ENCODE results near the gene ICAM2. TPM values are rescaled to one million over a fixed set of nuclear protein-coding genes. Genes with fewer than 3 reads are reported as not detected.

The ICAM2 gene
- total RNA-seq, 1 donor from 2014 or later, result not detected

DNA sequence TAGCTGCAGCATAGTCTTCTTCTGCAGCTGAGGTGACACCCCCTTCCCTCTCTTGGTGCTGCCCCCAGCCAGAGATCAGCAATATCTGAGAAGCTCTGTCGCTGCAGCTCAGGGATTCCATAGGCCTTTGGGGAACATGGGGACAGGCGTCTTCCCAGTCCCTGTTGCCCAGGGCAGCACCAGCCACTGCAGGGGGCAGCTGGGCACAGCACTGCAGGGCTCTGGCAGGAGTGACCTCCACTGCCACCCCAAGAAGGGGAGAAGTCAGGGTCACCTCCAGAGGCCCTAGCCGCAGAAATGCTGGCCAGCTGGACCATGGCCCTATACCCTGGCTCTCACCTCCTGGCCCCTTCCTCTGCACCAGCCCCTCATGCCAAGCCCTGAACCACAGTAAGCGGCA is 64.6 kb downstream of the ICAM2 start:
- no peaks in the 10 kb centered on the region for H3K79me2 ChIP-seq (ENCODE audit: insufficient read depth, low read length)
- DNase-seq (ENCODE audit: low read depth), result no peak
- no peaks in the 10 kb centered on the region for H3K9me3 ChIP-seq (ENCODE audit: insufficient read depth, low read depth, low read length)
- Mint-ChIP-seq H3K4me1 (ENCODE audit: low read depth, unreplicated experiment) (peaks cover 6% of the 10 kb centered on the region), H3K36me3 (ENCODE audit: low read depth, unreplicated experiment) (no peaks in the 10 kb centered on the region), H3K9me3 (ENCODE audit: unreplicated experiment) (no peaks in the 10 kb centered on the region), H3K4me3 (ENCODE audit: unreplicated experiment) (no peak overlapping the region), H3K27me3 (ENCODE audit: low read depth, unreplicated experiment) (peaks cover 30% of the 10 kb centered on the region), H3K27ac (ENCODE audit: unreplicated experiment) (no peak overlapping the region)
- H3K27me3 ChIP-seq (ENCODE audit: insufficient read depth, low read length), result peaks cover 3% of the 10 kb centered on the region
- H4K20me1 ChIP-seq (ENCODE audit: insufficient read depth, low read length), result no peaks in the 10 kb centered on the region
- no peak overlapping the region for H3K4me2 ChIP-seq (ENCODE audit: low read length)
- H2AFZ ChIP-seq (ENCODE audit: low read depth, low read length), result no peak overlapping the region
- no peaks in the 10 kb centered on the region for H3K4me1 ChIP-seq (ENCODE audit: insufficient read depth, low read length)
- FAIRE-seq, result no peak
- TF ChIP-seq, protein P1, sequence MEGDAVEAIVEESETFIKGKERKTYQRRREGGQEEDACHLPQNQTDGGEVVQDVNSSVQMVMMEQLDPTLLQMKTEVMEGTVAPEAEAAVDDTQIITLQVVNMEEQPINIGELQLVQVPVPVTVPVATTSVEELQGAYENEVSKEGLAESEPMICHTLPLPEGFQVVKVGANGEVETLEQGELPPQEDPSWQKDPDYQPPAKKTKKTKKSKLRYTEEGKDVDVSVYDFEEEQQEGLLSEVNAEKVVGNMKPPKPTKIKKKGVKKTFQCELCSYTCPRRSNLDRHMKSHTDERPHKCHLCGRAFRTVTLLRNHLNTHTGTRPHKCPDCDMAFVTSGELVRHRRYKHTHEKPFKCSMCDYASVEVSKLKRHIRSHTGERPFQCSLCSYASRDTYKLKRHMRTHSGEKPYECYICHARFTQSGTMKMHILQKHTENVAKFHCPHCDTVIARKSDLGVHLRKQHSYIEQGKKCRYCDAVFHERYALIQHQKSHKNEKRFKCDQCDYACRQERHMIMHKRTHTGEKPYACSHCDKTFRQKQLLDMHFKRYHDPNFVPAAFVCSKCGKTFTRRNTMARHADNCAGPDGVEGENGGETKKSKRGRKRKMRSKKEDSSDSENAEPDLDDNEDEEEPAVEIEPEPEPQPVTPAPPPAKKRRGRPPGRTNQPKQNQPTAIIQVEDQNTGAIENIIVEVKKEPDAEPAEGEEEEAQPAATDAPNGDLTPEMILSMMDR (IDR thresholded peaks at IDR 0.05; ENCODE audit: insufficient read depth, low read depth, low read length), result no peak
- TF ChIP-seq EZH2 (IDR thresholded peaks at IDR 0.05; ENCODE audit: insufficient read depth, low read length), result no peak
- H3K4me3 ChIP-seq (ENCODE audit: insufficient read depth, low read depth, low read length), result no peak overlapping the region
- no peak overlapping the region for H3K9ac ChIP-seq (ENCODE audit: low read length)
- H3K36me3 ChIP-seq (ENCODE audit: insufficient read depth, low read length), result no peaks in the 10 kb centered on the region
- no peak overlapping the region for H3K27ac ChIP-seq (ENCODE audit: low read depth, low read length)

DNA sequence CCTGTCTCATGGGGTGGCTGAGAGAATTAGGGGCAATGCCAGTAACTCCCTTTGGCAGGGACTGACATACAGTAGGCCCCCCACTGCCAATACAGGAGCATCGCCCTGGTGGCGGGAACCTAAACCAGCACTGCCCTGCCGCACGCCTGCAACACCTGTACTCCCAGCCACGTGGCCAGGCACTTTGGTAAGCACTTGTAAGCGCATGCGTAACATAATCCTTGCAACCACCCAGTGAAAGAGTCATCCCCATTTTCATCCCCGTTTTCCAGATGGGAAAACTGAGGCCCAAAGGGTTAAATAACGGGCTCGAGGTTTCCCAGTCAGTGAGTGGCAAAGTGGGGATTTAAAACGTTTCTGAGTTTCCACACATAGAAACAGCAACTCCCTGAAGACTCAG is 65.2 kb downstream of the ICAM2 start:
- peaks cover 3% of the 10 kb centered on the region for H3K27me3 ChIP-seq (ENCODE audit: insufficient read depth, low read length)
- TF ChIP-seq, protein P1 (IDR thresholded peaks at IDR 0.05; ENCODE audit: insufficient read depth, low read depth, low read length), result no peak
- TF ChIP-seq EZH2 (IDR thresholded peaks at IDR 0.05; ENCODE audit: insufficient read depth, low read length), result no peak
- H4K20me1 ChIP-seq (ENCODE audit: insufficient read depth, low read length), result no peaks in the 10 kb centered on the region
- DNase-seq (ENCODE audit: low read depth) (no peak), FAIRE-seq (no peak)
- no peak overlapping the region for H3K4me3 Mint-ChIP-seq (ENCODE audit: unreplicated experiment)
- H3K27ac ChIP-seq (ENCODE audit: low read depth, low read length), result no peak overlapping the region
- H3K9ac ChIP-seq (ENCODE audit: low read length), result no peak overlapping the region
- no peak overlapping the region for H3K4me3 ChIP-seq (ENCODE audit: insufficient read depth, low read depth, low read length)
- H3K4me2 ChIP-seq (ENCODE audit: low read length), result no peak overlapping the region
- H2AFZ ChIP-seq (ENCODE audit: low read depth, low read length), result no peak overlapping the region
- H3K36me3 ChIP-seq (ENCODE audit: insufficient read depth, low read length), result no peaks in the 10 kb centered on the region
- H3K79me2 ChIP-seq (ENCODE audit: insufficient read depth, low read length), result no peaks in the 10 kb centered on the region
- H3K9me3 ChIP-seq (ENCODE audit: insufficient read depth, low read depth, low read length), result no peaks in the 10 kb centered on the region
- H3K27ac Mint-ChIP-seq (ENCODE audit: unreplicated experiment), result no peak overlapping the region
- no peaks in the 10 kb centered on the region for H3K9me3 Mint-ChIP-seq (ENCODE audit: unreplicated experiment)
- peaks cover 6% of the 10 kb centered on the region for H3K4me1 Mint-ChIP-seq (ENCODE audit: low read depth, unreplicated experiment)
- H3K36me3 Mint-ChIP-seq (ENCODE audit: low read depth, unreplicated experiment), result no peaks in the 10 kb centered on the region
- peaks cover 28% of the 10 kb centered on the region for H3K27me3 Mint-ChIP-seq (ENCODE audit: low read depth, unreplicated experiment)
- no peaks in the 10 kb centered on the region for H3K4me1 ChIP-seq (ENCODE audit: insufficient read depth, low read length)

DNA sequence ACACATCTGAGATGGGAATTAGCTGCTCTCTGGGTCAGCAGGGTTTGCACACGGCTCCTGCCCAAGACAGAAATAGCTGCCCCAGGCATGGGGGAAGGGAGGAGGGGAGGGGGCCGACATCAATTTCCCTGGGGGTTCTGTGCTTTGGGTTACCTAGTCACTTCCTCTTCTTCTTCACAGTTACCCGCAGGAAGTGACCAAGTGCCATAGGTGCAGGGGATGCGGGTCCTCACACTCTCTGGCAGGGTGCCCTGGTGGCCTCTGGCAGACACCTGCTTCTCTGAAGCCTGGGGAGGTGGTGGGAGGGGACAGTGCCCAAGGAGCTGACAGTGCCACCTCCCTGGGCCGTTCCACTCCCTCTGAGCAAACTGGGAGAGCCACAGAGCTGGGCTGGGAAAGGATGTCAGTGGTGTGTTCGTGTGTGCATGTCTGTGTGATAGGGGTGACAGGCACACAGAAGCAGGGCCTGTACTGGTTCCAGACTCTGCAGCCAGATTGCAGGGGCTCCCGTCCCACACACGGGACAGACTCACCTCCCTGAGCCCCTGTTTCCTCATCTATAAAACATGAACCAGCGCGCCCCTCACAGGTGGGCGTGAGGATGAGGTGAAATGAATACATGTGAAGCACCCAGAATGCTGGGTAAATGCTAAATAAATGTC is 65.9 kb downstream of the ICAM2 start:
- H3K27me3 Mint-ChIP-seq (ENCODE audit: low read depth, unreplicated experiment), result peaks cover 27% of the 10 kb centered on the region
- Histone ChIP-seq H3K36me3 (ENCODE audit: insufficient read depth, low read length) (no peaks in the 10 kb centered on the region), H3K4me1 (ENCODE audit: insufficient read depth, low read length) (no peaks in the 10 kb centered on the region), H3K4me3 (ENCODE audit: insufficient read depth, low read depth, low read length) (no peak overlapping the region), H4K20me1 (ENCODE audit: insufficient read depth, low read length) (no peaks in the 10 kb centered on the region), H3K4me2 (ENCODE audit: low read length) (no peak overlapping the region), H3K9me3 (ENCODE audit: insufficient read depth, low read depth, low read length) (no peaks in the 10 kb centered on the region), H2AFZ (ENCODE audit: low read depth, low read length) (no peak overlapping the region), H3K79me2 (ENCODE audit: insufficient read depth, low read length) (no peaks in the 10 kb centered on the region), H3K27ac (ENCODE audit: low read depth, low read length) (no peak overlapping the region), H3K9ac (ENCODE audit: low read length) (no peak overlapping the region), H3K27me3 (ENCODE audit: insufficient read depth, low read length) (peaks cover 3% of the 10 kb centered on the region)
- FAIRE-seq, result no peak
- no peaks in the 10 kb centered on the region for H3K36me3 Mint-ChIP-seq (ENCODE audit: low read depth, unreplicated experiment)
- H3K27ac Mint-ChIP-seq (ENCODE audit: unreplicated experiment), result no peak overlapping the region
- H3K9me3 Mint-ChIP-seq (ENCODE audit: unreplicated experiment), result no peaks in the 10 kb centered on the region
- no peak for DNase-seq (ENCODE audit: low read depth)
- no peak for TF ChIP-seq EZH2 (IDR thresholded peaks at IDR 0.05; ENCODE audit: insufficient read depth, low read length)
- TF ChIP-seq, protein P1 (IDR thresholded peaks at IDR 0.05; ENCODE audit: insufficient read depth, low read depth, low read length), result no peak
- peaks cover 6% of the 10 kb centered on the region for H3K4me1 Mint-ChIP-seq (ENCODE audit: low read depth, unreplicated experiment)
- no peak overlapping the region for H3K4me3 Mint-ChIP-seq (ENCODE audit: unreplicated experiment)
